HG03460 (cell line): Measurements from ENCODE around the gene KCNH2.
"Not testable (repeated sequence)": the region's sequence is repeated elsewhere in the genome, so short reads cannot be mapped to it uniquely, and the experiment has no call there.

Experiments used
- ATAC-seq: cut with Tn5 transposase; IDR thresholded peaks from one replicate; pipeline ENCODE4 v1.9.1; 2021; ENCODE audit not compliant: unreplicated experiment

Gene KCNH2

DNA sequence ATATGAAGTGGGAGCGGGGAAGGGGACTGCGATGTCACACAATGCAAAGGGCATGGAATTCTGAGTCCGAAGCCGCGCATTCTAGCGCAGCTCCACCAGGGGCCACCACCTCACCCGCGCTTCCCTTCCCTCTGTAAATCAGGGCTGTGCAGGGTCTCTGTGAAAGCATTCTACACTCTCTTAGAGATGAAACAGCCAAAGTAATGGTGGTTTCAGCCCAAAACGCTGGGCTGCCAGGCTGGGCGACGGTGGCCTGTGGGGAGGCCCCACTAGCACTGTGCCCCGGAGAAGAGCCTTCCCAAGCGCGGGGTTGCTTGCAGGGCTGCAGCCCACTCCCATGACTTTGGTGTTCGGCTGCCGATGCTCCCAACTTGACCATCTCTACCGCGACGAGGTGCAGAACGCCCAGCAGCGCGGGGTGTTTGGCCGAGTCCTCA lies 34.8 kb upstream of the KCNH2 start:
- ATAC-seq: no peak

DNA sequence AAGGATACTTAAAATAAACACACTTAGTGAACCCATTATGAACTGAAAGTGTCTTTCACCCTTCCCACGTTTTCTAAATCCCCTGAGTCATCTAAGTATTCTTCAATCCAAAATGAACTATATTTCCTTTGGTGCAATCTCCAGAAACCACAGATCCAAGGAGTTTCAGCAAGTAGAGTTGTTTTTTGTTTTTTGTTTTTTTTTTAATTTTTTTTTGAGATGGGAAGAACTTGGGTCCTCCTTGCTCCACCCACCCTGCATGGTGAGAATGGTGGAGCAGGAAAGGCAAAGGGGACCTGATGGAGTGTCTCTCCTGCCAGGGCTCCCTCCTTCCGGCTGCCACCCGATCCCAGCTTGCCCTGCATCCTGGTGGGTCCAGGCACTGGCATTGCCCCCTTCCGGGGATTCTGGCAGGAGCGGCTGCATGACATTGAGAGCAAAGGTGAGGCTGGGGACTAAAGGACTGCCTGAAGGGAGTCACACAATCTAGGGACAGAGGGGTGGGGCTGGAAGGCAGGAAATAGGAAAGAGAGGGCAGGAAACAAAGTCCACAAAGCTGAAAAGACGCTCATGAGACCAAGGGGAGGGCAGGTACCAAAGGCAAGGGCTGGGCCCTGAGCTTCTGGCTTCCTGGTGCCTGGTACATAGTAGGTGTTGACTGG lies 34.0 kb upstream of the KCNH2 start:
- ATAC-seq: no peak

DNA sequence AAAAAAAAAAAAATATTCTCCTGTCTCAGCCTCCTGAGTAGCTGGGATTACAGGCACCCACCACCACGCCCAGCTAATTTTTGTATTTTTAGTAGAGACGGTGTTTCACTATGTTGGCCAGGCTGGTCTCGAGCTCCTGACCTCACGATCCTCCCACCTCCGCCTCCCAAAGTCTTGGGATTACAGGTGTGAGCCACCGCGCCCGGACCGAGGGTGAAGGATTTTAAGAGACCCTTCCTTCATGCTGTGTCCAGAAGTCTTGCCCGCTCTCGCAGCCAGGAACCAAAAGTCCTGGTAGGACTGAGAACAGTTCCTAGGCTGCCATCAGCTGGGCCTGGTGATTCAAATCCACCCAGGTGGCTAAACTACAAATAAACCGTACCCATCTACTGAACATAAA lies 33.5 kb upstream of the KCNH2 start:
- not testable (repeated sequence) for ATAC-seq

DNA sequence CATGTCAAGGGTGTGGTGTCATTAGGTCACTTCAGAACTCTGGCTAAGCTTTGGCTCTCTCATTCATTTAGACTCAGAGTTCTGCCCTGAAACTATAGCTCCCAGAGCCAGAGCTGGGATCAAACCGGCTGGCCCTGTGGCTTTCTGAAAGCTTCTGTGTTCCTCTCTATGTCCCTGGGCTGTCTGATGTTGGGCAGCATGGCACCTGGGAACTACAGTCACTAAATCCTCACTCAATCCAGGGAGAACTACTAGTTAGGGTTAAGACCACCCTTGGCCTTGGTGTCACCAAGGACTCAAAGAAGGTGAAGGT lies 32.9 kb upstream of the KCNH2 start:
- ATAC-seq: no peak

DNA sequence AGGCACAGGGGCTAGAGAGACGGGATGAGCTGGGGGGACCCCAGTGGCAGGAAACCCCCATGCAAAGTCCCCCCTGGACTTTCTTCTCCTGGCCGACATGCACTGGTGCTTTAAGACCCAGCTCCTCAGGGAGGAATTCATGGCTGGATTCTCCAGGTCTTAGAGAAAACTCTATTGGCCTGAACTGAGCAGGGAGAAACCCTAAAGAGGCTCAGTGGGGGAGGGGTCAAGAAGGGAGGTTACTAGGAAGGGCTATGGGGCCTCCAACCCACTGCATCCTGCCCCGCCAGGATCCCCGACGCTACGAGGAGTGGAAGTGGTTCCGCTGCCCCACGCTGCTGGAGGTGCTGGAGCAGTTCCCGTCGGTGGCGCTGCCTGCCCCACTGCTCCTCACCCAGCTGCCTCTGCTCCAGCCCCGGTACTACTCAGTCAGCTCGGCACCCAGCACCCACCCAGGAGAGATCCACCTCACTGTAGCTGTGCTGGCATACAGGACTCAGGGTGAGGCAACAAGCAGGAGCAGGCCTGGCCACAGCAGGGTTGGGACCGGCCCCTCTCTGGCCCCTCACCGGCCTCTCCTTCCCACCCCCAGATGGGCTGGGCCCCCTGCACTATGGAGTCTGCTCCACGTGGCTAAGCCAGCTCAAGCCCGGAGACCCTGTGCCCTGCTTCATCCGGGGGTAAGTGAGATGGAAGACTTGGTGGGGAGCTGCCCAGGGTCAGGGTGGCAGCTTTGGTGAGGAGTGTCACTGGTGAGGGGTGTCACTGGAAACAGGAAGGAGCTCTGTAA lies 32.4 kb upstream of the KCNH2 start:
- no peak for ATAC-seq

DNA sequence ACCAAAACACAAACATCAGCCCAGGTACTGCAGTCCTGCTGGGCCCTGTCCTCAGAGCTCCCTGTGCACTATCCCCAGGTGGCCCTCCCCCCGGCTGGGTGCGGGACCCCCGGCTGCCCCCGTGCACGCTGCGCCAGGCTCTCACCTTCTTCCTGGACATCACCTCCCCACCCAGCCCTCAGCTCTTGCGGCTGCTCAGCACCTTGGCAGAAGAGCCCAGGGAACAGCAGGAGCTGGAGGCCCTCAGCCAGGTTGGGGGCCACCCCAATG lies 31.9 kb upstream of the KCNH2 start:
- ATAC-seq: no peak

DNA sequence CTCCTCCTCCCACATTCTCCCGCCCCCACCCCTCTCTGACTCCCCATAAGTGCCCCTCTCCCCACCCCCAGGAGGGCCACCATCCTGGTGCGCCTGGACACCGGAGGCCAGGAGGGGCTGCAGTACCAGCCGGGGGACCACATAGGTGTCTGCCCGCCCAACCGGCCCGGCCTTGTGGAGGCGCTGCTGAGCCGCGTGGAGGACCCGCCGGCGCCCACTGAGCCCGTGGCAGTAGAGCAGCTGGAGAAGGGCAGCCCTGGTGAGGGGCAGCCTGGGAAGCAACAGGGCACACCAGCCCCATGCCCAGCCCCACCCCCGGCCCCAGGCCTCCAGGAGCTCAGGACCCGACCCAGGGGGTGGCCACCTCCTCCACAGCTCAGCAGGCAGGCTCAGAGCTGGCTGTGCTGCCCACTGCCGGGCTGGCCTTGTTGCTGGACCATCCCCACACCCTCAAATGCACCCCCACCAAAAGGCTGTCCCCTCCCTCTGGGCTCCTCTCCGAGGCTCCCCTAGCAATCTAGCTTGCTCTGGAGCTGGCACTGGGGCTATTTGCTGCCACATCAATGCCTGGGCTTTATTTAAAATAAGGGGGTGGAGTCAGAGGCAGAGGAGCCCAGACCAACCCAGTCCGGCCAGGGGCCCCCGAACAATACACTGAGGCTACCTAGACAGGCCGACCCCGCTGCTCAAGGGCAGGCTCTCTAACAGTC lies 31.4 kb upstream of the KCNH2 start:
- ATAC-seq: no peak

DNA sequence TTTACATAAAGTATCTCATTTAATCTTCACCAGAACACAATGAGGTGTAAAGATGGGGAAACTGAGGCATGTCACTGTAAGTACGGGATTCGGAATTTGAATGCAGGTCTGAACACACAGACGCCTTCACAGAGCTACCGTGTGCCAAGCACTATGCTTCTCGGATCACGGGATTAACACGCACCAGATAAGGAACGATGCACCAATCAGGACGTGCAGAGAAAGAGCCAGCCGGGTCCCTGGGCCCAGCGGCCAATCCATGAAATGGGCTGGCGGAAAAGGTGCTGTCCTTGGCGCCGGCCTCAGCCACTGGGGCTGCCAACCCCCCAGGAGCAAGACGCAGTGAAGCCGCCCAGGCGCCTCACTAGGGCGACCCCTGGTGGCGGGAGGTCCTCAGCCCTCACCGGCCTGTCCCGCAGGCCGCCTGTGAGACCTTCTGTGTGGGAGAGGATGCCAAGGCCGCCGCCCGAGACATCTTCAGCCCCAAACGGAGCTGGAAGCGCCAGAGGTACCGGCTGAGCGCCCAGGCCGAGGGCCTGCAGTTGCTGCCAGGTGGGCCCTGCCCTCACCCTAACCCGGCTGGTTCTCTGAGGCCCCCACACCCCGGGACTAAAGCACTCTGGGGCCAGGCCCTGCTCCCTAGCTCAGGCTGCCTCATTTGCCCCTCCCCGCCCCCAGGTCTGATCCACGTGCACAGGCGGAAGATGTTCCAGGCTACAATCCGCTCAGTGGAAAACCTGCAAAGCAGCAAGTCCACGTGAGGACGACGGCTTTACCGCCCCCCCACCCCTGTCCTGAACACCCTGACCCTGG lies 30.6 kb upstream of the KCNH2 start:
- no peak for ATAC-seq

DNA sequence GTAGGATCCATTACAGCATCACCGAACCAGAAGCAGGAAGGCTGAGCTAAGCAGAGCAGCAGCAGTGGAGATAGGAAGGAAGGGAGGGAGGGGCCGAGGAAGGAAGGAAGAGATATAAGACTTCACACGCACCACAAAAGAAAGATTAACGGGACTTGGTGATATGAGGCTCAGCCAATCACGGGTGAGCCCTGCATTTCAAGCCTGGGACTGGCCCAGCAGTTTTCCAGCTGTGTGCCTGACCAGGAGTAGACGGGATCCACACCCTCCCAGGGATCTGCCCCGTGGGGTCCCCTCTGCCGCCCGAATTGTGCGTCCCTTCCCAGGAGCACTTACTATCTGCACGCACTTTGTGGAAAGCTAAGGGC lies 30.0 kb upstream of the KCNH2 start:
- ATAC-seq: no peak

DNA sequence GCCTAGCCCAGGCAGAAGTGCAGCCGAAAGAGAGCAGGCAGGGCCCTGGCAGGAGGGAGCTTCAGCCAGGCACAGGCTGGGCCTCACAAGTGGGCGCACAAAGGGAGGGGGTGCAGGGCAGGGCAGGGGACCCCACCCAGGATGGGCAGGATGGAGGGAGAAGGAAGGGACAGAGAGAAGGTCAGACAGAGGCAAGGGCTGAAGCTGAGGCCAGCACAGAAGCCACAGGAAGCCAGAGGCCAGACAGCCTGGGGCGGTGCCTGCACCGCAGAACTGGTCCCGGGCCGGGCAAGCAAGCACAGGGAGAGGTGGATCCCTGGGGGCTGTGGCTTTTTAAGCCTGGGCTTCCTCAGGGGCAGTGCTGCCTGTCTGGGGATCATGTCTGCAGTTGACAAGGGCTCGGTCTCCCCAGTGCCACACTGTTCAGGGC lies 29.4 kb upstream of the KCNH2 start:
- ATAC-seq: no peak

DNA sequence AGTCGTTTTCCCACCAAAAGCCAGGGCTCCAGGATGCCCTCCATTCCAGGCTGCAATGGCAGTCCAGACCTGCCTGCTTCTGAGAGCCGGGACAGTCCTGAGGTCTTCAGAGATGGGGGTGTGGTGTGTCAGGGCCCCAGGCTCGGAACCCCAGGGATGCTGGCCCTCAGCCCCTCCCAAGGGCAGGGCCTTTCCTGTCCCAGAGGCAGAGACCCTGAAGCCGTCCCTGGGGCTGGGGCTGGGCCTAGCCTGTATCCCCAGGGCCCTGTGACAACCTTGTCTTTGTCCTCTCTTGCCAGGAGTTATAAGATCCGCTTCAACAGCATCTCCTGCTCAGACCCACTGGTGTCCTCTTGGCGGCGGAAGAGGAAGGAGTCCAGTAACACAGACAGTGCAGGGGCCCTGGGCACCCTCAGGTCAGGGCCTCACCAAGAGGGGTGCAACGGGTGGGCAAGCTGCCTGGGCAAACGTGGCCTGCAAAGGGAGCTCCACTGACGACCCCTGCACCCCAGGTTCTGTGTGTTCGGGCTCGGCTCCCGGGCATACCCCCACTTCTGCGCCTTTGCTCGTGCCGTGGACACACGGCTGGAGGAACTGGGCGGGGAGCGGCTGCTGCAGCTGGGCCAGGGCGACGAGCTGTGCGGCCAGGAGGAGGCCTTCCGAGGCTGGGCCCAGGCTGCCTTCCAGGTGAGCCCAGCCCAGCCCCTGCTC lies 28.6 kb upstream of the KCNH2 start:
- ATAC-seq: no peak

DNA sequence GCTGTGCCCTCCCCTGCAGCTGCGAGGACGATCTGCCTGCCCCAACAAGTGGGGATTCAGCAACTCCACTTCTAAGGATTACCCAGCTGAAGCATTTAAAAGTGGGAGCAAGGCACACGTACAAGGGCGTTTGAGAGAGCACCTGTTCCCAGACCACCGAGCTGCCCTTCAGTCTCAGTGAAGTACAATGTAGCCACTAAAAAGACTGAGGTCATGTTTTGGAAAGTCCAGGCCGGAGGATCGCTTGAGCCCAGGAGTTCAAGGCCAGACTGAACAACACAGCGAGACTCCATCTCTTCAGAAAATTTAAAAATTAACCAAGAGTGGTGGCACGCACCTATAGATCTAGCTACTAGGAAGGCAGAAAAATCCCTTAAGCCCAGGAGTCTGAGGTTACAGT lies 27.4 kb upstream of the KCNH2 start:
- no peak for ATAC-seq

DNA sequence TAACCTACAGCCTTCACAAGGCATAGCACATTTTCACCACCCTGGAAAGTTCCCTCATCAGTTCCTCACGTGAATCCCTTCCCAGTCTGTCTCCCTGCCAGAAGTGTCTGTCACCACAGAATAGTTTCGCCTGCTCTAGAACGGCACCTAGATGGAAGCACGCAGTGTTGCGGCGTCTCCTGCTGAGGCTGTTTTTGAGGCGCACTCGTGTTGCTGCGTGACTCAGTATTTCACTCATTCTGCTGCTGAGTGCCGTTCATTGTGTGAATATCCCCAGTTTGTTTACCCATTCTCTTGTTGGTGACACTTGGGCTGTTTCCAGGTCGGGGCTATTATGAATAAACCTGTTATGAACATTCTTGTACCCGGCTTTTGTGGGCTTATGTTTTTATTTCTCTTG lies 25.5 kb upstream of the KCNH2 start:
- ATAC-seq: no peak

DNA sequence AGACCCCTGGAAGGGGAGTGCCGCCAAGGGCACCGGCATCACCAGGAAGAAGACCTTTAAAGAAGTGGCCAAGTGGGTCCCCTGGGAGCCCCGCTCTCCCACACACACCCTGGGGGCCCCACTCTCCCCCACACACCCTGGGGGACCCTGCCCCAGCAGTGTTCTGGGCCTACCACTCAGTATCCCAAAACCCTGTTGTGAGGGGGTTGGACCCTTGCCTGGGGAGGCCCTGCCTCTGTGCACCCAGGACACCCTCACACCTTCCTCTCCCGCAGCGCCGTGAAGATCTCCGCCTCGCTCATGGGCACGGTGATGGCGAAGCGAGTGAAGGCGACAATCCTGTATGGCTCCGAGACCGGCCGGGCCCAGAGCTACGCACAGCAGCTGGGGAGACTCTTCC lies 23.4 kb upstream of the KCNH2 start:
- ATAC-seq: no peak

DNA sequence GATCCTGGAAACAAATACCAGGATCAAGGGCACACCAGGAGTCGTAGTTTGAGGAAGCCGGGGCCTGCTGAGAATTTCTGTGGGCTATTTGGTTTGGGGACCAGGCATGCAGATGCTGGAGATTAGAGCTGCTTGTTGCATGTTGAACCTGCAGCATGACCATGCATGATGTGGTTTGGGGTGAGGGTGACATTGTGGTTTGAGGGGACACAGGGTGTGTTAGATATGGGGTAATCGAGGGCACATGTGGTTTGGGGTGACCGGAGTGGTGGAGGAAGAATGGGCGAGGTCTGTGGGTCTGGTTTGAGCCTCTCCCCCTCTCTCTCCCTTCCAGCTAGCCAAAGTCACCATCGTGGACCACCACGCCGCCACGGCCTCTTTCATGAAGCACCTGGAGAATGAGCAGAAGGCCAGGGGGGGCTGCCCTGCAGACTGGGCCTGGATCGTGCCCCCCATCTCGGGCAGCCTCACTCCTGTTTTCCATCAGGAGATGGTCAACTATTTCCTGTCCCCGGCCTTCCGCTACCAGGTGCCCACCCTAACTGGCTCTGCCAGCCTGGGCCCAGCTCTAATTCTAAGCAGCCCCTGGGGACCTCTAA lies 22.9 kb upstream of the KCNH2 start:
- ATAC-seq: no peak

DNA sequence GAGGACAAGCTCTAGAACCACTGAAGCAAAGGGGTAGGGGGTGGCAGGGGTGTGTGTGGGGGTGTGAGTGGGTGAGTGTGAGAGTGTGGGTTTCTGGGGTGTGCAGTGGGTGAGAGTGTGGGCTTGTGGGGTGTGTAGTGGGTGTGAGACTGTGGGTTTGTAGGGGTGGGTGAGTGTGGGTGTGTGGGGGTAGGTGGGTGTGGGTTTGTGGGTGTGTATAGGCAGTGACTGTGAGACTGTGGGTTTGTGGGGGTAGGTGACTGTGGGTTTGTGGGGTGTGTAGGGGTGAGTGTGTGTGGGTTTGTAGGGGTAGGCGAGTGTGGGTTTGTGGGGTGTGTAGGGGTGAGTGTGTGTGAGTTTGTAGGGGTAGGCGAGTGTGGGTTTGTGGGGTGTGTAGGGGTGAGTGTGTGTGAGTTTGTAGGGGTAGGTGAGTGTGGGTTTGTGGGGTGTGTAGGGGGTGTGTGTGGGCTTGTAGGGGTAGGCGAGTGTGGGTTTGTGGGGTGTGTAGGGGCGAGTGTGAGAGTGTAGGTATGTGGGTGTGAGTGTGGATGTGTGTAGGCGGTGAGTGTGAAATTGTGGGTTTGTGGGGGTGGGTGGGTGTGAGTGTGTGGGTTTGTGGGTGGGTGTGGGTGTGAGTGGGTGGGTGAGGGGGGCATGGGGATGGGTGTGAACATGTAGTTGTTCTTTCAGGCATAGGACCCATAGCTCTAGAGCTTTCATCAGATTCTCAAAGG lies 21.5 kb upstream of the KCNH2 start:
- ATAC-seq: no peak

DNA sequence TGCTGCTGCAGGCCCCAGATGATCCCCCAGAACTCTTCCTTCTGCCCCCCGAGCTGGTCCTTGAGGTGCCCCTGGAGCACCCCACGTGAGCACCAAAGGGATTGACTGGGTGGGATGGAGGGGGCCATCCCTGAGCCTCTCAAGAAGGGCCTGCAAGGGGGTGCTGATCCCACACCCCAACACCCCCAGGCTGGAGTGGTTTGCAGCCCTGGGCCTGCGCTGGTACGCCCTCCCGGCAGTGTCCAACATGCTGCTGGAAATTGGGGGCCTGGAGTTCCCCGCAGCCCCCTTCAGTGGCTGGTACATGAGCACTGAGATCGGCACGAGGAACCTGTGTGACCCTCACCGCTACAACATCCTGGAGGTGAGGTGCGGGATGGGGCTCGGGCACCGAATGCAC lies 20.9 kb upstream of the KCNH2 start:
- no peak for ATAC-seq

DNA sequence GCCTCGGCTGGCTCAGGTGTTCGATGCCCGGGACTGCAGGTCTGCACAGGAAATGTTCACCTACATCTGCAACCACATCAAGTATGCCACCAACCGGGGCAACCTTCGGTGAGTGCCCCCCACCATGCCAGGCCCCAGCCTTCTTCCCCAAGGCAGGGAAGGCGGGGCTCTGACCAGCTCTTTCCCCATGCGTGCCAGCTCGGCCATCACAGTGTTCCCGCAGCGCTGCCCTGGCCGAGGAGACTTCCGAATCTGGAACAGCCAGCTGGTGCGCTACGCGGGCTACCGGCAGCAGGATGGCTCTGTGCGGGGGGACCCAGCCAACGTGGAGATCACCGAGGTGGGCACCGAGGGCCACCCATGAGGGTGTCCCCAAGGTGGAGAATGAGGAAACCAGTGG lies 20.2 kb upstream of the KCNH2 start:
- ATAC-seq: no peak

DNA sequence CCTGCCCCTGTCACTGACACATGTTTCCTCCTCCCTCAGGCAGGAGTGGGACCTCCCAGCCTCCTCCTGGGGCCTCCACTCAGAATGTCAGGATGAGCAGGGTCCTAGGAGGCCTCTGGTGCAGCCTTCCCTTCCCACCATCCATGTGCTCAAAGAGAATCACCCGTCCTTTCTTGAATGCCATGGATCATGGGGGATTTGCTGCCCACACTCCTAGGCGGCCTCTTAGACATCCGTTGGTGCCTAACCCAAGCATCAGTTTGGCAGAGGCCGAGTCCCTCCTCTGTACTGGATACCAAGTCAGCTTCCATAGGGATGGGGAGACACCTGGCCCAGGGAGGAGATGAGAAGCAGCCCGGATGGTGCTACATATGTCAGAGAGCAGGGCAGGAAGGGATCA lies 19.7 kb upstream of the KCNH2 start:
- no peak for ATAC-seq

DNA sequence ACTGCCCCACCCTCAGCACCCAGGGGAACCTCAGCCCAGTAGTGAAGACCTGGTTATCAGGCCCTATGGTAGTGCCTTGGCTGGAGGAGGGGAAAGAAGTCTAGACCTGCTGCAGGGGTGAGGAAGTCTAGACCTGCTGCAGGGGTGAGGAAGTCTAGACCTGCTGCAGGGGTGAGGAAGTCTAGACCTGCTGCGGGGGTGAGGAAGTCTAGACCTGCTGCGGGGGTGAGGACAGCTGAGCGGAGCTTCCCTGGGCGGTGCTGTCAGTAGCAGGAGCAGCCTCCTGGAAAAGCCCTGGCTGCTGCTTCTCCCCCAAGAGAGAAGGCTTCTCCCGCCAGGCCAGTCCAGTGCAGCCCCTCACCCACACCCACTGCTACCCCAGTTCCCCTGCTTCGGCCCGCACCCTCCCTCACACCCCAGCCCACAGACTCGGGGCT lies 19.0 kb upstream of the KCNH2 start:
- ATAC-seq: no peak
